Astrocyte (in vitro differentiated cells and primary cell): ENCODE results near the gene DLX2.

Experiments
- CTCF ChIP-seq: IDR thresholded peaks from 2 replicates; pipeline ENCODE4 v1.5.1; 2011; ENCODE audit warnings: low read depth, mild to moderate bottlenecking, inconsistent platforms, low read length, moderate library complexity; ENCODE audit not compliant: insufficient read depth
- EZH2 ChIP-seq: IDR thresholded peaks from 2 replicates; pipeline ENCODE4 v1.6.1; 2012; ENCODE audit warnings: mild to moderate bottlenecking, low read length, inconsistent platforms; ENCODE audit not compliant: insufficient read depth

GRCh38 chr2:172091000-172091641 is 11.6 kb downstream of the DLX2 start:
- TF ChIP-seq CTCF (no peak), EZH2 (no peak)
